Activated CD4-positive, alpha-beta T cell treated with anti-CD3 and anti-CD28 coated beads, Interleukin-2, amount 50 U/mL, for 16 hours (primary cell): ENCODE data around the gene CLEC2D.
"Not testable (repeated sequence)": the region's sequence is repeated elsewhere in the genome, so short reads cannot be mapped to it uniquely, and the experiment has no call there.

ENCODE experiments used
- DNase-seq: peaks from one replicate; pipeline ENCODE4 v3.0.0-alpha.2; 2020

The CLEC2D gene

GRCh38 chr12:9731393-9731792 lies 61.9 kb downstream of the CLEC2D start:
- no peak for DNase-seq

GRCh38 chr12:9731797-9732196 lies 62.3 kb downstream of the CLEC2D start:
- peak; percentile 60 for DNase-seq

- DNase-seq = peak; percentile 69
These were observed 63.5 kb downstream of the CLEC2D start, which contains the start of gene CLECL1 for GRCh38 chr12:9732921-9733461. TSS of gene CLECL1 (minus strand) at chr12:9733097.

GRCh38 chr12:9735601-9736000 lies 66.1 kb downstream of the CLEC2D start:
- no peak for DNase-seq

GRCh38 chr12:9736936-9737705 lies 67.6 kb downstream of the CLEC2D start:
- no peak for DNase-seq

GRCh38 chr12:9738905-9739304 lies 69.4 kb downstream of the CLEC2D start:
- not testable (repeated sequence) for DNase-seq

GRCh38 chr12:9739404-9740105 lies 70.0 kb downstream of the CLEC2D start:
- not testable (repeated sequence) for DNase-seq

GRCh38 chr12:9740106-9740750 lies 70.7 kb downstream of the CLEC2D start:
- DNase-seq = no peak

- DNase-seq = peak; percentile 92
These were observed 72.2 kb downstream of the CLEC2D start for GRCh38 chr12:9741726-9742125.

- DNase-seq = no peak
These were observed 73.1 kb downstream of the CLEC2D start for GRCh38 chr12:9742661-9743060.

- DNase-seq = no peak
These were observed 75.7 kb downstream of the CLEC2D start for GRCh38 chr12:9745199-9745598.
